Smooth muscle cell (in vitro differentiated cells): Measurements from ENCODE around the gene COL20A1. TPM values are rescaled to one million over a fixed set of nuclear protein-coding genes. Genes with fewer than 3 reads are reported as not detected.
A peak's percentile ranks its signal among the peaks of the same experiment; 100 is the strongest.

Experiments used
- DNase-seq: peaks from one replicate; lab custom pipeline; 2025; ENCODE audit not compliant: unreplicated experiment; lab: John Stamatoyannopoulos, UW
- H2AFZ ChIP-seq: fragments of 200-600 bp; sonication (generic); 2 replicates; pipeline ENCODE4 v1.6.0; 2016; ENCODE audit warnings: antibody characterized with exemption, low read depth, mild to moderate bottlenecking
- H3F3A ChIP-seq: fragments of 200-600 bp; sonication (generic); 2 replicates; pipeline ENCODE4 v1.6.0; 2017; ENCODE audit warnings: antibody characterized with exemption, low read depth
- H3K27ac ChIP-seq: fragments of 200-600 bp; sonication (generic); 2 replicates; pipeline ENCODE4 v1.5.1; 2016; ENCODE audit warnings: low read depth, mild to moderate bottlenecking
- H3K27me3 ChIP-seq: fragments of 200-600 bp; sonication (generic); 2 replicates; pipeline ENCODE4 v1.6.1; 2016; ENCODE audit warnings: low read depth, mild to moderate bottlenecking
- H3K36me3 ChIP-seq: fragments of 200-600 bp; sonication (generic); 2 replicates; pipeline ENCODE4 v1.5.1; 2016; ENCODE audit warnings: low read depth
- H3K4me1 ChIP-seq: fragments of 200-600 bp; sonication (generic); 2 replicates; pipeline ENCODE4 v1.5.1; 2016; ENCODE audit warnings: low read depth
- H3K4me2 ChIP-seq: fragments of 200-600 bp; sonication (generic); 2 replicates; pipeline ENCODE4 v1.6.0; 2016; ENCODE audit warnings: mild to moderate bottlenecking
- H3K4me3 ChIP-seq: fragments of 200-600 bp; sonication (generic); 2 replicates; pipeline ENCODE4 v1.5.1; 2016; ENCODE audit warnings: mild to moderate bottlenecking
- H3K79me2 ChIP-seq: fragments of 200-600 bp; sonication (generic); 2 replicates; pipeline ENCODE4 v1.6.0; 2016; ENCODE audit warnings: low read depth, mild to moderate bottlenecking
- H3K9ac ChIP-seq: fragments of 200-600 bp; sonication (generic); 2 replicates; pipeline ENCODE4 v1.6.0; 2016; ENCODE audit warnings: low read depth
- H3K9me3 ChIP-seq: fragments of 200-600 bp; sonication (generic); replicated peaks from 2 replicates; pipeline ENCODE4 v1.5.1; 2016; ENCODE audit warnings: low read depth
- H4K20me1 ChIP-seq: fragments of 200-600 bp; sonication (generic); 2 replicates; pipeline ENCODE4 v1.6.0; 2016; ENCODE audit warnings: low read depth
- CTCF ChIP-seq: fragments of 200-600 bp; sonication (generic); IDR thresholded peaks from 2 replicates; pipeline ENCODE4 v1.5.1; 2017; ENCODE audit warnings: borderline replicate concordance, mild to moderate bottlenecking, antibody characterized with exemption; ENCODE audit not compliant: insufficient read depth, poor library complexity, severe bottlenecking
- WGBS: methylation state at CpG from one replicate; pipeline ENCODE4 v1.1.7; 2016; ENCODE audit warnings: low lambda C conversion rate; 5-methylcytosine and 5-hydroxymethylcytosine counted together
- polyA plus RNA-seq: library from polyadenylated mRNA; unstranded; fragments of >200 nt; fragmentation: Nextera tagmentation; extraction: Ambion mirVana; gene quantifications from 2 replicates; pipeline ENCODE4 v1.2.1, GENCODE V29; 2016
- total RNA-seq: library from RNA; depleted of rRNA; stranded (reverse); fragments of >200 nt; gene quantifications from 2 replicates; pipeline ENCODE4 v1.2.3, GENCODE V29; 2014

Gene COL20A1
- total and polyA plus RNA-seq, 2 experiments from 2014 or later, result 0.23 to 0.36 TPM

DNA sequence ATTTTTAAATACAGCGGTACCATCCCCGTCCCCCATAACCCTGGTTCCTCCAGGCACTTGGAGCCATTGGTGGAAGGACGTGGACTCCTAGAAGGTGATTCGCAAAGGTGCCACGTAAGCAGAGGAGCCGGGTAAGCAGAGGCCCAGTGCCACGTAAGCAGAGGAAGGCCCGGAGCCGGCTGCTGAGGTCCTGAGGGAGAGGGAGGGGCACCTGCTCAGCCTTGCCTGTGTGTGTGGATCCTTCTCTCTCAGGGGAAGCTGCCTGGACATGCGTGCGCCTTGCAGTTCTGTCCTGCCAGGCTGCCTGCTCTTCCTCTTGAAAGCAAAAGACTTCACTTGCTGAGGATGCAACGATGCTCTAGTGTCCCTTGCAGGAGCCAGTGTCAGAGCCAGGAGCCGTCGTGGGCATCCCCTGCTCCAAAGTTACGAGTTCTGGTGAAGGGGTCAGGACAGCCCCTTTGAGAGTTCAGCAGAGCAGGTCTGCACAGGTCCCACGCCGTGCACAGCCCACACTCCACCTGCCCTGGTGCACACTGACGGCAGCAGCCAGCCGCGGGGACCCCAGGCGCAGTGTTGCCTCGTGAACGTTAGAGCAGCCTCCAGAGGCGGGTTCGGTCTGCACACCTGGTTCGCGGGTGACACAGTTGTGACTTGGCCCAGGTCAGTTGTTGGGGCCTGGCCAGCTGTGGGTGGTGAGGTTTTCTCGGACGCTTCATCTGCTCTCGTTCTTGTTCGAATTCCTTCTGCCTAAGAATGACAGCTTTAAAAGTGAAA lies 36.9 kb upstream of the COL20A1 start:
- Histone ChIP-seq H3F3A (no peaks in the 10 kb centered on the region), H3K9me3 (no peaks in the 10 kb centered on the region), H3K4me2 (no peak overlapping the region), H3K27me3 (peaks cover 29% of the 10 kb centered on the region), H4K20me1 (no peaks in the 10 kb centered on the region), H3K27ac (peak overlapping the region; percentile 46), H3K9ac (no peak overlapping the region), H3K79me2 (no peaks in the 10 kb centered on the region), H3K36me3 (no peaks in the 10 kb centered on the region), H2AFZ (no peak overlapping the region), H3K4me3 (no peak overlapping the region), H3K4me1 (peaks cover 26% of the 10 kb centered on the region)
- TF ChIP-seq CTCF, result no peak
- no peak for DNase-seq
- WGBS, result 67% methylated on average over 31 of the region's 31 CpGs

GRCh38 chr20:63256954-63257353 lies 36.0 kb upstream of the COL20A1 start:
- Histone ChIP-seq H3K9ac (no peak overlapping the region), H4K20me1 (no peaks in the 10 kb centered on the region), H3K9me3 (no peaks in the 10 kb centered on the region), H3K79me2 (no peaks in the 10 kb centered on the region), H3F3A (no peaks in the 10 kb centered on the region), H2AFZ (no peak overlapping the region), H3K27ac (no peak overlapping the region), H3K4me2 (no peak overlapping the region), H3K27me3 (peaks cover 29% of the 10 kb centered on the region), H3K4me3 (no peak overlapping the region), H3K4me1 (peaks cover 33% of the 10 kb centered on the region), H3K36me3 (no peaks in the 10 kb centered on the region)
- no peak for DNase-seq
- WGBS, result 100% methylated on average over 4 of the region's 4 CpGs
- no peak for TF ChIP-seq CTCF

- Histone ChIP-seq H3K27ac (no peak overlapping the region), H2AFZ (no peak overlapping the region), H3K36me3 (no peaks in the 10 kb centered on the region), H3K4me3 (no peak overlapping the region), H3K4me2 (no peak overlapping the region), H3K27me3 (peaks cover 29% of the 10 kb centered on the region), H4K20me1 (no peaks in the 10 kb centered on the region), H3K4me1 (peaks cover 30% of the 10 kb centered on the region), H3K9me3 (no peaks in the 10 kb centered on the region), H3K79me2 (no peaks in the 10 kb centered on the region), H3F3A (no peaks in the 10 kb centered on the region), H3K9ac (no peak overlapping the region)
- DNase-seq, result no peak
- no peak for TF ChIP-seq CTCF
- WGBS, result 81% methylated on average over 11 of the region's 13 CpGs
Measured at GRCh38 chr20:63257629-63258028, 35.4 kb upstream of the COL20A1 start.

GRCh38 chr20:63258781-63259180 lies 34.2 kb upstream of the COL20A1 start:
- Histone ChIP-seq H3K27me3 (peaks cover 19% of the 10 kb centered on the region), H4K20me1 (no peaks in the 10 kb centered on the region), H3K27ac (no peak overlapping the region), H3K9ac (no peak overlapping the region), H3K4me3 (no peak overlapping the region), H3K4me1 (peaks cover 20% of the 10 kb centered on the region), H3K4me2 (no peak overlapping the region), H3F3A (no peaks in the 10 kb centered on the region), H3K9me3 (no peaks in the 10 kb centered on the region), H2AFZ (no peak overlapping the region), H3K36me3 (no peaks in the 10 kb centered on the region), H3K79me2 (no peaks in the 10 kb centered on the region)
- 66% methylated on average over 8 of the region's 8 CpGs for whole genome bisulfite sequencing
- no peak for DNase-seq
- no peak for TF ChIP-seq CTCF
